Colonic mucosa (tissue), 4 donors: ENCODE data around the gene CASP8AP2. TPM values are rescaled to one million over a fixed set of nuclear protein-coding genes. Genes with fewer than 3 reads are reported as not detected.
"Not testable (repeated sequence)": the region's sequence is repeated elsewhere in the genome, so short reads cannot be mapped to it uniquely, and the experiment has no call there.

Source experiments
- DNase-seq: peaks from one replicate; pipeline ENCODE4 v3.0.0-alpha.2; 2020
- H3K27ac ChIP-seq: fragments of 200-600 bp; one replicate; pipeline ENCODE4 v1.8.0; 2021
- H3K27me3 ChIP-seq: fragments of 200-600 bp; one replicate; pipeline ENCODE4 v1.8.0; 2021
- H3K36me3 ChIP-seq: fragments of 200-600 bp; one replicate; pipeline ENCODE4 v1.8.0; 2021
- H3K4me1 ChIP-seq: fragments of 200-600 bp; one replicate; pipeline ENCODE4 v1.8.0; 2021; ENCODE audit warnings: mild to moderate bottlenecking
- H3K4me3 ChIP-seq: fragments of 200-600 bp; one replicate; pipeline ENCODE4 v1.8.0; 2021
- H3K9ac ChIP-seq, 2 donors: one replicate each; pipeline ENCODE4 v1.7.0; 2013; ENCODE audit warnings: control low read depth in 2 of 2, low read depth in 2 of 2, low read length in 2 of 2
- H3K9me3 ChIP-seq: fragments of 200-600 bp; one replicate; pipeline ENCODE4 v1.8.0; 2021
- intact Hi-C: fragments of 100-400 bp; cut with DNase I; formaldehyde crosslinking; loops from one replicate; pipeline ENCODE4 v1.14.1; 2022
- total RNA-seq, 2 donors: library from RNA; stranded (reverse); fragmentation: NEBNext Ultra II Directional in 1 of 2; extraction: Animal tissue kit (Norgen Biotek cat#: 25700) in 1 of 2; gene quantifications; one replicate each; pipeline ENCODE4 v1.2.1, GENCODE V29; 2021
- TF ChIP-seq, protein P1 (sequence below): fragments of 200-600 bp; IDR thresholded peaks from one replicate; pipeline ENCODE4 v1.8.0; 2022; ENCODE audit warnings: antibody characterized with exemption, mild to moderate bottlenecking
- donor health status: healthy.
- donor health status: DM: no; HTN: no; CAD: no.
- donor health status: DM: no; HTN: no; CAD: no.

CASP8AP2 gene
- total RNA-seq, 2 donors from 2014 or later = 13.4 to 15.8 TPM

DNA sequence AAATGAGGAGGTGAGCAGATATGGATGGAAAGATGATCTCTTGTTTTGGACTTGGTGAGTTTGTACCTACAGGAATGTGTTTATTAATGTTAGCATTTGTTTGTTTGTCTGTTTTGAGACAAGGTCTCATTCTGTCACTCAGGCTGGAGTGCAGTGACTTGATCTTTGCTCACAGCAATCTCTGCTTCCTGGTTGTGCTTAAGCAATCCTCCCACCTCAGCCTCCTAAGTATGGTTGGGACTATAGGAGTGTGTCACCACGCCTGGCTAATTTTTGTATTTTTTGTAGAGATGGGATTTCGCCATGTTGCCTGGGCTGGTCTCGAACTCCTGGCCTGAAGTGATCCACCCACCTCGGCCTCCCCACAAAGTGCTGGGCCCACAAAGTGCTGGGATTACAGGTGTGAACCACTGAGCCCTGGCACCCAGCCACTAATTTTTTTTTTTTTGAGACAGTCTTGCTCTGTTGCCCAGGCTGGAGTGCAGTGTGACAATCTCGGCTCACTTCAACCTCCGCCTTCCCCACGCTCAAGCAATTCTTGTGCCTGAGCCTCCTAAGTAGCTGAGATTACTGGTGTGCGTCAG, 7.1 kb downstream of the CASP8AP2 start:
- H3K4me1 ChIP-seq = peaks cover 5% of the 10 kb centered on the region
- TF ChIP-seq, protein P1, sequence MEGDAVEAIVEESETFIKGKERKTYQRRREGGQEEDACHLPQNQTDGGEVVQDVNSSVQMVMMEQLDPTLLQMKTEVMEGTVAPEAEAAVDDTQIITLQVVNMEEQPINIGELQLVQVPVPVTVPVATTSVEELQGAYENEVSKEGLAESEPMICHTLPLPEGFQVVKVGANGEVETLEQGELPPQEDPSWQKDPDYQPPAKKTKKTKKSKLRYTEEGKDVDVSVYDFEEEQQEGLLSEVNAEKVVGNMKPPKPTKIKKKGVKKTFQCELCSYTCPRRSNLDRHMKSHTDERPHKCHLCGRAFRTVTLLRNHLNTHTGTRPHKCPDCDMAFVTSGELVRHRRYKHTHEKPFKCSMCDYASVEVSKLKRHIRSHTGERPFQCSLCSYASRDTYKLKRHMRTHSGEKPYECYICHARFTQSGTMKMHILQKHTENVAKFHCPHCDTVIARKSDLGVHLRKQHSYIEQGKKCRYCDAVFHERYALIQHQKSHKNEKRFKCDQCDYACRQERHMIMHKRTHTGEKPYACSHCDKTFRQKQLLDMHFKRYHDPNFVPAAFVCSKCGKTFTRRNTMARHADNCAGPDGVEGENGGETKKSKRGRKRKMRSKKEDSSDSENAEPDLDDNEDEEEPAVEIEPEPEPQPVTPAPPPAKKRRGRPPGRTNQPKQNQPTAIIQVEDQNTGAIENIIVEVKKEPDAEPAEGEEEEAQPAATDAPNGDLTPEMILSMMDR = no peak
- no peak for DNase-seq
- H3K36me3 ChIP-seq = no peaks in the 10 kb centered on the region
- H3K27ac ChIP-seq = no peak overlapping the region
- H3K27me3 ChIP-seq = no peaks in the 10 kb centered on the region
- intact Hi-C loops = no loop called here
- no peak overlapping the region for H3K9ac ChIP-seq
- no peaks in the 10 kb centered on the region for H3K9me3 ChIP-seq
- no peak overlapping the region for H3K4me3 ChIP-seq

DNA sequence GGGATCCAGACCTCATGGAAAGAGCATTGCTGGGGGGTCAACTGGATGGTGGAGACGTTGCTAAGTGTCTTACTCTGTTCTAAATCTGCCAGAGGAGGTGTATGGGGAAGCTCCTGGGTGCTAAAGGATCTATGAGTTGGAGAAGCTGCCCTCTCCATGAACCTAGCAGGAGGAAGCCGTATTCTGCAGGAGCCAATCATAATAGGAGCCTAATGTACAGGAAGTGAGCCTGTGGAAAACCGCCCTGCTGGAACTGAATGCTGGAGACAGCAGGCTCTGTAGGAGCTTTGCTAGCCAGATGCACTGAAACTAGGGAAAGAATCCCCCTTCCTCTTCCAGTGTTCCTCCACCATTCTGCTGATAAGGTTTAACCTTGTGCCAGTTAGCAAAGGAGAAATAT, 10.9 kb downstream of the CASP8AP2 start:
- Histone ChIP-seq H3K36me3 (no peaks in the 10 kb centered on the region), H3K4me3 (no peak overlapping the region), H3K9ac (no peak overlapping the region), H3K9me3 (no peaks in the 10 kb centered on the region), H3K27ac (no peak overlapping the region), H3K27me3 (no peaks in the 10 kb centered on the region), H3K4me1 (no peaks in the 10 kb centered on the region)
- TF ChIP-seq, protein P1 = no peak
- DNase-seq = no peak
- intact Hi-C loops = no loop called here

DNA sequence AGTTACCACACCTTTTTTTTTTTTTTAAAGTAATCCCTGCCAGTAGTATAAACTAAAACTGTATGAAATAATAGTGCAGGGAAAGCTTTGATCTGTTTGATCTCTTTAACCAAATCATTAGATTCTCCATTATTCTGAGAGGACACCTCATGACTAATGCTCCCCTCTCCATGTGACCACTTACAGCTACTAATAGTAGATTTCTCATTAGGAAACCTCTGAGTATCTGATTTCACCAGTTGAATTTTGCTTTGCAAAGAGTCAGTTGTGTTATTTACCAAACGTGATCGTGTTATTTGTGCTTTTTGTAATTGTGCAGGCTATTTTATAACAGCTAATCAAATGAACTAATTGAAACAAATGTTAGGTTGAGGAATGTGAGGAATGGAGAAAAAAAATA, 12.5 kb downstream of the CASP8AP2 start:
- Histone ChIP-seq H3K9me3 (no peaks in the 10 kb centered on the region), H3K36me3 (no peaks in the 10 kb centered on the region), H3K9ac (no peak overlapping the region), H3K27ac (no peak overlapping the region), H3K4me1 (no peaks in the 10 kb centered on the region), H3K27me3 (no peaks in the 10 kb centered on the region), H3K4me3 (no peak overlapping the region)
- intact Hi-C loops = no loop called here
- TF ChIP-seq, protein P1 = no peak
- no peak for DNase-seq

DNA sequence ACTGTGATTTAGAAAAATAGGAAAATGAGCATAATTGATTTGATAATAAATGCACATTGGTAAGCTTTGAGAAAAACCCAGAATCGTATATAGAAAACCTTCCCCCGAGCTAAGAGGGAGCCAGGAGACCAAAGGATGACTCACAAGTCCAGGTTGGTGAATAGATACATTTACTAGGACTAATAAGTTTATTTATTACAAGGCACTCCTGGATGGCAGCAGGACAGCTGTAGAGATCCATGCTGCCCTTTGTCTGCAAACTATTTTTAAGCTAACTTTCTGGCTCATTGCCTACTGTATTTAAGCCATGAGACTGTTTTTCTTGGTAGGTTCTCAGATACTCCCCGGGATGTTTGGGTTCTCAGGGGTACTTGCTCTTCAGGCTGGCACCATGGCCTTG, 13.4 kb downstream of the CASP8AP2 start:
- intact Hi-C loops = no loop called here
- no peaks in the 10 kb centered on the region for H3K36me3 ChIP-seq
- H3K4me1 ChIP-seq = no peaks in the 10 kb centered on the region
- no peak for DNase-seq
- H3K27me3 ChIP-seq = no peaks in the 10 kb centered on the region
- H3K9me3 ChIP-seq = no peaks in the 10 kb centered on the region
- no peak overlapping the region for H3K4me3 ChIP-seq
- H3K27ac ChIP-seq = no peak overlapping the region
- no peak overlapping the region for H3K9ac ChIP-seq
- TF ChIP-seq, protein P1 = no peak

DNA sequence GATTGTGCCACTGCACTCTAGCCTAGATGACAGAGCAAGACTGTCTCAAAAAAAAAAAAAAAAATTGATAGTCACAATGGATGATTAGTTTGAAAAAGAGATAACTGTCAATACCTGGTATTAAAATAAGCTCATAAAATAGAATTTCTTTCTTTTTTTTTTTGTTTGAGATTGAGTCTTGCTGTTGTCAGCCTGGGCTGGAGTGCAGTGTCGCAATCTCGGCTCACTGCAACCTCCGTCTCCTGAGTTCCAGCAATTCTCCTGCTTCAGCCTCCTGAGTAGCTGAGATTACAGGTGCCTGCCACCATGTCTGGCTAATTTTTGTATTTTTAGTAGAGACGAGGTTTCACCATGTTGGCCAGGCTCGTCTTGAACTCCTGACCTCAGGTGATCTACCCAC, 17.8 kb downstream of the CASP8AP2 start:
- DNase-seq, H3K9me3 ChIP-seq, H3K27ac ChIP-seq, H3K27me3 ChIP-seq, H3K36me3 ChIP-seq, H3K4me3 ChIP-seq, H3K4me1 ChIP-seq, intact Hi-C loops, H3K9ac ChIP-seq: not testable (repeated sequence)

DNA sequence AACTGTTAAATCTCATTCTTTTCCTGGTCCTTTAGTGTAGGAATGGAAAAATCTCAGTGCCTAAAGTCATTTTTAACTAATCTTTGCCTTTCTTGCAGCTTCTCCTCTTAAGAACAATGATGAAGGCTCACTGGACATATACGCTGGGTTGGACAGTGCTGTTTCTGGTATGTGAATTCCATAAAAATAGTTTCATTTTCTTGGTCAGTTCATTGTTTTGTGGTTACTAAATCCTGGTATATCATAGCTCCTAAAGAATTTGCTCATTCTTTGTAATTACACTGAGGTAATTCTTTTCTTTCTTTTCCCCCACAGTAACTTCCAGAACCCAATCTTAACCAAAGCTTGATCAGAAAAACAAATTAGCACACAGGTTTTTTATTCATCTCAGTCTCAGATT, 23.4 kb downstream of the CASP8AP2 start:
- TF ChIP-seq, protein P1 = no peak
- Histone ChIP-seq H3K27ac (no peak overlapping the region), H3K36me3 (peaks cover 8% of the 10 kb centered on the region)

More for the DNA sequence above, 23.4 kb downstream of the CASP8AP2 start:
- Histone ChIP-seq H3K4me3 (no peak overlapping the region), H3K9me3 (no peaks in the 10 kb centered on the region), H3K9ac (no peak overlapping the region), H3K4me1 (no peaks in the 10 kb centered on the region), H3K27me3 (no peaks in the 10 kb centered on the region)
- intact Hi-C loops = no loop called here
- DNase-seq = no peak
